Testis (tissue), 3 donors: ENCODE measurements around the gene TRIO. TPM values are rescaled to one million over a fixed set of nuclear protein-coding genes. Genes with fewer than 3 reads are reported as not detected.

Experiments used
- DNase-seq: peaks from one replicate; pipeline ENCODE4 v3.0.0-alpha.2; 2019
- H3K27ac ChIP-seq, 2 donors: fragments of 200-600 bp; sonication (generic); one replicate each; pipeline ENCODE4 v1.5.1; 2019
- H3K27me3 ChIP-seq: fragments of 200-600 bp; sonication (generic); one replicate; pipeline ENCODE4 v1.5.1; 2019
- H3K36me3 ChIP-seq: fragments of 200-600 bp; sonication (generic); one replicate; pipeline ENCODE4 v1.5.1; 2017; ENCODE audit warnings: low read depth; ENCODE audit errors: missing control alignments
- H3K4me1 ChIP-seq: fragments of 200-600 bp; sonication (generic); one replicate; pipeline ENCODE4 v1.5.1; 2019
- H3K4me3 ChIP-seq, 2 donors: fragments of 200-600 bp; sonication (generic); one replicate each; pipeline ENCODE4 v1.5.1; 2017 to 2019
- H3K9me3 ChIP-seq: fragments of 200-600 bp; sonication (generic); one replicate; pipeline ENCODE4 v1.5.1; 2017
- POLR2A ChIP-seq: fragments of 450-650 bp; IDR thresholded peaks from one replicate; pipeline ENCODE4 v1.6.1; 2017; ENCODE audit warnings: antibody characterized with exemption, mild to moderate bottlenecking, moderate library complexity
- WGBS, 2 donors: methylation state at CpG; one replicate each; pipeline ENCODE4 v1.1.5; 2018; 5-methylcytosine and 5-hydroxymethylcytosine counted together
- intact Hi-C: fragments of 100-400 bp; cut with DNase I; formaldehyde crosslinking; loops from one replicate; pipeline ENCODE4 v1.15.1; 2023; ENCODE audit warnings: low total_unique reads
- polyA plus RNA-seq: library from polyadenylated mRNA; stranded (reverse); fragments of 350-450 nt; fragmentation: Illumina TruSeq; extraction: RNeasy Lipid Tissue Mini Kit (QIAGEN cat#74804); gene quantifications from one replicate; pipeline ENCODE4 v1.2.3, GENCODE V29; 2014; ENCODE audit warnings: low read depth, low replicate concordance; ENCODE audit not compliant: insufficient read depth
- total RNA-seq, 2 donors: library from RNA; depleted of rRNA; stranded (reverse); fragments of >200 nt; gene quantifications; one replicate each; pipeline ENCODE4 v1.2.3, GENCODE V29; 2016
- TF ChIP-seq, protein P1 (sequence below), 3 experiments: fragments of 450-650 bp in 2 of 3; fragments of 200-600 bp in 1 of 3; sonication (generic) in 1 of 3; IDR thresholded peaks; one replicate each; pipeline ENCODE4 v1.5.1; 2016 to 2019; ENCODE audit warnings: antibody characterized with exemption in 3 of 3, mild to moderate bottlenecking in 2 of 3, moderate library complexity in 1 of 3

Gene TRIO
- total and polyA plus RNA-seq, 3 donors from 2014 or later = 47.2 to 295 (median 249) TPM

DNA sequence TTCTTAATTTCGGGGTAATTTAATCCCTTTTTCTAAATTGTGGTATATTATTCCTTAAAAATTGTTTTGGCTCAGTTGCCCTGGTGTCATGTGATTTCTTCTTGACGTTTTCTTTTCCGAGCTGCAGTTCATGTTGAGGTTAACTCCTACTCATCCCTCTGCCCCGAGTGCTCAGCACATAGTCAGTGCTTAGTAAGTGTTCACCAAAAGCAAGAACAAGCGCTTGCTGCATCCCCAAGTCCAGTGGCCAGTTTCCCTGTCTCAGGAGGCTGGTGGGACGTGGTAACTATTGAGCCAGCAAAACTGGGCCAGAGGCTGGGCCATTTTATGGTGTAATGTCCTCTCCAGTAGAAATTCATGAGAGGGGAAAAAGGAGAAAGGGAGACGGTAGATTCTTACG, 23.3 kb downstream of the TRIO start:
- Histone ChIP-seq H3K4me3 (no peak overlapping the region), H3K9me3 (no peaks in the 10 kb centered on the region), H3K36me3 (no peaks in the 10 kb centered on the region), H3K27me3 (no peaks in the 10 kb centered on the region), H3K4me1 (peaks cover 10% of the 10 kb centered on the region), H3K27ac (no peak overlapping the region)
- TF ChIP-seq, protein P1, sequence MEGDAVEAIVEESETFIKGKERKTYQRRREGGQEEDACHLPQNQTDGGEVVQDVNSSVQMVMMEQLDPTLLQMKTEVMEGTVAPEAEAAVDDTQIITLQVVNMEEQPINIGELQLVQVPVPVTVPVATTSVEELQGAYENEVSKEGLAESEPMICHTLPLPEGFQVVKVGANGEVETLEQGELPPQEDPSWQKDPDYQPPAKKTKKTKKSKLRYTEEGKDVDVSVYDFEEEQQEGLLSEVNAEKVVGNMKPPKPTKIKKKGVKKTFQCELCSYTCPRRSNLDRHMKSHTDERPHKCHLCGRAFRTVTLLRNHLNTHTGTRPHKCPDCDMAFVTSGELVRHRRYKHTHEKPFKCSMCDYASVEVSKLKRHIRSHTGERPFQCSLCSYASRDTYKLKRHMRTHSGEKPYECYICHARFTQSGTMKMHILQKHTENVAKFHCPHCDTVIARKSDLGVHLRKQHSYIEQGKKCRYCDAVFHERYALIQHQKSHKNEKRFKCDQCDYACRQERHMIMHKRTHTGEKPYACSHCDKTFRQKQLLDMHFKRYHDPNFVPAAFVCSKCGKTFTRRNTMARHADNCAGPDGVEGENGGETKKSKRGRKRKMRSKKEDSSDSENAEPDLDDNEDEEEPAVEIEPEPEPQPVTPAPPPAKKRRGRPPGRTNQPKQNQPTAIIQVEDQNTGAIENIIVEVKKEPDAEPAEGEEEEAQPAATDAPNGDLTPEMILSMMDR (IDR thresholded peaks at IDR 0.05) = no peak
- no peak for TF ChIP-seq POLR2A
- intact Hi-C loops = no loop called here
- 80 to 82% methylated on average over 8 of the region's 8 CpGs for WGBS, 2 donors
- DNase-seq = no peak

DNA sequence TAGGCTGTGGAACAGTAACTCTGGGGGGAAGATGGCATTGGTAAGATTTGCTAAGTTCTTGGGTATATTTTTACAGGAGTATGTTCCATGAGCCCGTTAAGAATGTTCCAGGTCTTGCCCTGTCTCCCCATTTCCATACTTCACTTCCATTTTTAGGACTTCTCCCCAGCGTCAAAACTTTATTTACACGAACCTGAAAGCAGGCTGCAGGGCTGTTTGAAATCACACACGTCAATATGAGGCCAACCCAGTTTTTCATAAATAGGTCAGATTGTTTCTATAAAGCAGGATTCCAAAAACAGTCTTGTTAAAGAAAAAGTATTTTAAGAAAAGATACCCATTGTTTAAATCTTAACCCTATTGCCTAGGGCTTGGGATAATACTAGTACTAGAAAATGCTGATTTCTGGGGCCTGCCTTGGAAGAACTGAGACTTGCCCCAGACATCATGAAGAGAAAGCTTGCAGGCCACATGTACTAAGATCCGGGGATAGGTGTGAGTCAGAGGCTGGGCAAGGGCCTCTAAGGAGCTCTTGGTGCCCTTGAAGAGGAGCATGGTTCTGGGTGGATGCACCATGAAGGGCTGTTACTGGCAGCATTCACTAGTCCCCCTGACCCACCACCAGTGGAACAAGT, 24.2 kb downstream of the TRIO start:
- TF ChIP-seq, protein P1 (IDR thresholded peaks at IDR 0.05) = no peak
- TF ChIP-seq POLR2A = no peak
- no peak overlapping the region for H3K4me3 ChIP-seq
- no peak overlapping the region for H3K27ac ChIP-seq
- intact Hi-C loops = no loop called here
- H3K4me1 ChIP-seq = peaks cover 10% of the 10 kb centered on the region
- DNase-seq = no peak
- WGBS, 2 donors = 69 to 78% methylated on average over 5 of the region's 5 CpGs
- no peaks in the 10 kb centered on the region for H3K27me3 ChIP-seq
- H3K36me3 ChIP-seq = no peaks in the 10 kb centered on the region
- no peaks in the 10 kb centered on the region for H3K9me3 ChIP-seq

DNA sequence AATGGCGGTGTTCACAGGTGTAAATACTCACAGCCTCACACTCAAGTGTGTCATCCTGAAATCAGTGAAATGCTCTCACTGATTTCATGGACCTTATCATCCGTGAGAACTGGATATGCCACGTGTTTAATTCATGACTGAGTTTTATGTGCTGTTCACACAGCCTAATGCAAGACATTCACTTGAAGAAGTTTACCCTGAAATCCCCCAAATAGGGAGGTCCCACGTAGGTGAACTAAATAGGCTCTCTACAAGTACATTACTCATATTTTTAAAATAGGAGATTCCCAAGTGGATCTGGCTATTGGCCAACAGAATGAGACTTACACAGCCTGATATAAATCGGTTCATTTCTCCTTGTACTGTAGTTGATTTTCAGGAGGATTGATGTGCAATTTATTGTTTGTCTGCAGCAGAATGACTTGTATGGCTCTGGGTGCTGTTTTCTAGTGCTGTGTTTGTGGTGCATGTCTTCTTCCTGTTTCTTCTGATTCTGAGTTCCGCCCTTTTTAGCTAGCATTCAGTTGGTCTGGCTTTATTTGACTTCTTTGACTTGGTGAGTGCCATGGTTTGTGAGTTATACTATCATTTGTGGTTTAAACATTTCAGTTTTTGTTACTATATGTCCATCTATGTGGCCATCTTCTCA, 25.1 kb downstream of the TRIO start:
- DNase-seq = no peak

DNA sequence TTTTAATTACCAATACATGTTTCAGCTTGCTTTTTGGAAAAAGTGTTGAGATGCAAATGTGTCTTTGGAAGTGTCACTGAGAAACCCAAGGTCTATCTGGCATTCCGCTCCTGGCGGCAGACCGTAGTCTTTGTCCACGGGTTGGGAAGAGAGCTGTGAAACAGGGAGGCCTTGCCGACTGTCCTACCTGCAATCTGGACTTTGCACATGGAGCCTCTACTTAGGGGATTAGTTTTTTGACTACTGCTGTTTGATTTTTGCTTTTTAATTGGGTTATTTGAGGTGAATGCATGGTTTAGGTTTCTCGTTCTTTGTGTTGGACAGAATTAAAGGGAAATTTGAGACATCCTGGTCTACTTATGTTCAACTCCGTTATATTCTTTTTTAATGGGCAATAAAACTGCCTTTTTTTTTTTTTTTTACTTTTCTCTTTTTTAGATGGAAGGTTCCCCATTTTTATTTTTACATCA, 25.7 kb downstream of the TRIO start:
- Histone ChIP-seq H3K4me1 (peaks cover 10% of the 10 kb centered on the region), H3K9me3 (no peaks in the 10 kb centered on the region), H3K27ac (no peak overlapping the region), H3K36me3 (no peaks in the 10 kb centered on the region), H3K27me3 (no peaks in the 10 kb centered on the region), H3K4me3 (no peak overlapping the region)
- no peak for DNase-seq
- 89 to 93% methylated on average over 7 of the region's 7 CpGs for WGBS, 2 donors
- TF ChIP-seq POLR2A = no peak
- TF ChIP-seq, protein P1 (IDR thresholded peaks at IDR 0.05) = no peak
- intact Hi-C loops = no loop called here

More for the DNA sequence above, 25.1 kb downstream of the TRIO start:
- no peaks in the 10 kb centered on the region for H3K36me3 ChIP-seq
- no peak overlapping the region for H3K27ac ChIP-seq
- intact Hi-C loops = no loop called here
- no peak for TF ChIP-seq POLR2A
- TF ChIP-seq, protein P1 (IDR thresholded peaks at IDR 0.05) = no peak
- H3K4me3 ChIP-seq = no peak overlapping the region
- H3K27me3 ChIP-seq = no peaks in the 10 kb centered on the region
- WGBS, 2 donors = 55 to 69% methylated on average over 6 of the region's 6 CpGs
- H3K4me1 ChIP-seq = peaks cover 10% of the 10 kb centered on the region
- H3K9me3 ChIP-seq = no peaks in the 10 kb centered on the region
